Body of pancreas (tissue), 4 donors: ENCODE measurements around the gene CDKN2B-AS1.

Experiments used
- POLR2A ChIP-seq, 3 donors: fragments of 450-650 bp; IDR thresholded peaks; one replicate each; pipeline ENCODE4 v1.6.1; 2016; ENCODE audit warnings: antibody characterized with exemption in 3 of 3, mild to moderate bottlenecking in 2 of 3
- TF ChIP-seq, protein P1 (sequence below), 7 experiments: fragments of 450-650 bp in 4 of 7; fragments of 200-600 bp in 3 of 7; sonication (generic) in 3 of 7; IDR thresholded peaks; one replicate each; pipeline ENCODE4 v1.5.1; 2016 to 2019; ENCODE audit warnings: antibody characterized with exemption in 7 of 7

DNA sequence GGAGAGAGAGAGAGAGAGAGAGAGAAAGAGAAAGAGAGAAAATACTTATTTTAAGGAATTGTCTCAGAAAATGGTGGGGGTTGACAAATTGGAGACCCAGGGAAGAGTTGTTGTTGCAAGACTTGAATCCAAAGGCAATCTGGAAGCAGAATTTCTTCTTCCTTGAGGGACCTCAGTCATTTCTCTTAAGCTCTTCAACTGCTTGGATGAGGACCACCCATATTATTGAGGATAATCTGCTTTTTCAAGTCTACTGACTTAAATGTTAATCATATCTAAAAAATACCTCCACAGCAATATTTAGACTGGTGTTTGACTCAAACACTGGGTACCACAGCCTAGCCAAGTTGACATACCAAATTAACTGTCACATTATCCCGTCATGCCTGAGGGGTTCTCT, 2.9 kb downstream of the CDKN2B-AS1 start:
- TF ChIP-seq, protein P1, sequence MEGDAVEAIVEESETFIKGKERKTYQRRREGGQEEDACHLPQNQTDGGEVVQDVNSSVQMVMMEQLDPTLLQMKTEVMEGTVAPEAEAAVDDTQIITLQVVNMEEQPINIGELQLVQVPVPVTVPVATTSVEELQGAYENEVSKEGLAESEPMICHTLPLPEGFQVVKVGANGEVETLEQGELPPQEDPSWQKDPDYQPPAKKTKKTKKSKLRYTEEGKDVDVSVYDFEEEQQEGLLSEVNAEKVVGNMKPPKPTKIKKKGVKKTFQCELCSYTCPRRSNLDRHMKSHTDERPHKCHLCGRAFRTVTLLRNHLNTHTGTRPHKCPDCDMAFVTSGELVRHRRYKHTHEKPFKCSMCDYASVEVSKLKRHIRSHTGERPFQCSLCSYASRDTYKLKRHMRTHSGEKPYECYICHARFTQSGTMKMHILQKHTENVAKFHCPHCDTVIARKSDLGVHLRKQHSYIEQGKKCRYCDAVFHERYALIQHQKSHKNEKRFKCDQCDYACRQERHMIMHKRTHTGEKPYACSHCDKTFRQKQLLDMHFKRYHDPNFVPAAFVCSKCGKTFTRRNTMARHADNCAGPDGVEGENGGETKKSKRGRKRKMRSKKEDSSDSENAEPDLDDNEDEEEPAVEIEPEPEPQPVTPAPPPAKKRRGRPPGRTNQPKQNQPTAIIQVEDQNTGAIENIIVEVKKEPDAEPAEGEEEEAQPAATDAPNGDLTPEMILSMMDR (IDR thresholded peaks at IDR 0.05), result no peak
- TF ChIP-seq POLR2A (IDR thresholded peaks at IDR 0.05), result no peak
